Naive thymus-derived CD4-positive, alpha-beta T cell (primary cell): ENCODE measurements around the gene ATAD2B. TPM values are rescaled to one million over a fixed set of nuclear protein-coding genes. Genes with fewer than 3 reads are reported as not detected.

Source experiments
- ATAC-seq: fragments of 150-1000 bp; cut with Tn5 transposase; 2 replicates; pipeline ENCODE4 v1.10.0; 2021; ENCODE audit warnings: mild to moderate bottlenecking, moderate library complexity
- CTCF ChIA-PET: fragments of 350-600 bp; sonication (Branson Sonifier 250); formaldehyde crosslinking; loops from one replicate; lab custom pipeline; 2021; ENCODE audit warnings: antibody characterized with exemption; lab: Charles Lee
- POLR2A ChIA-PET: fragments of 350-600 bp; sonication (Branson Sonifier 250); formaldehyde crosslinking; loops from one replicate; lab custom pipeline; 2021; ENCODE audit warnings: antibody characterized with exemption, inconsistent platforms; lab: Charles Lee
- DNase-seq, 9 donors: peaks; one replicate each; pipeline versions ENCODE4 v3.0.0 to v3.0.0-alpha.2; 2020 to 2022; ENCODE audit warnings: mixed read lengths in 1 of 9
- H3K27ac ChIP-seq: one replicate; pipeline ENCODE4 v1.7.0; 2013; ENCODE audit warnings: mild to moderate bottlenecking, low read depth, low read length, moderate library complexity
- H3K27me3 ChIP-seq, 2 donors: one replicate each; pipeline ENCODE4 v1.7.0; 2013; ENCODE audit warnings: low read length in 2 of 2, mild to moderate bottlenecking in 2 of 2, moderate library complexity in 2 of 2; ENCODE audit not compliant: control insufficient read depth in 2 of 2, insufficient read depth in 2 of 2
- H3K36me3 ChIP-seq, 3 experiments: 1 replicate in 2 of 3; 2 replicates in 1 of 3; pipeline ENCODE4 v1.7.0; 2013; ENCODE audit warnings: low read length in 3 of 3, mild to moderate bottlenecking in 3 of 3, moderate library complexity in 1 of 3; ENCODE audit not compliant: insufficient read depth in 3 of 3, control insufficient read depth in 2 of 3
- H3K4me1 ChIP-seq, 2 donors: one replicate each; pipeline ENCODE4 v1.7.0; 2013; ENCODE audit warnings: low read length in 2 of 2, mild to moderate bottlenecking in 2 of 2, moderate library complexity in 1 of 2; ENCODE audit not compliant: control insufficient read depth in 2 of 2, insufficient read depth in 2 of 2
- H3K4me3 ChIP-seq: 2 replicates; pipeline ENCODE4 v1.7.0; 2013; ENCODE audit warnings: mild to moderate bottlenecking, low read length
- H3K9me3 ChIP-seq, 3 experiments: 1 replicate in 2 of 3; 2 replicates in 1 of 3; pipeline ENCODE4 v1.7.0; 2013; ENCODE audit warnings: low read length in 3 of 3; ENCODE audit not compliant: control insufficient read depth in 2 of 3
- H3K27ac Mint-ChIP-seq, 9 donors: one replicate each; pipeline ENCODE4 v1.8.0; 2020 to 2022; ENCODE audit warnings: mixed read lengths in 9 of 9, mild to moderate bottlenecking in 8 of 9, moderate library complexity in 5 of 9, inconsistent platforms in 2 of 9
- H3K27me3 Mint-ChIP-seq, 5 donors: one replicate each; pipeline ENCODE4 v1.8.0; 2021 to 2022; ENCODE audit warnings: mixed read lengths in 5 of 5, mild to moderate bottlenecking in 1 of 5
- H3K36me3 Mint-ChIP-seq, 5 donors: one replicate each; pipeline ENCODE4 v1.8.0; 2020 to 2022; ENCODE audit warnings: mixed read lengths in 5 of 5, mild to moderate bottlenecking in 3 of 5, inconsistent platforms in 1 of 5
- H3K4me1 Mint-ChIP-seq, 7 donors: one replicate each; pipeline ENCODE4 v1.8.0; 2020 to 2022; ENCODE audit warnings: mixed read lengths in 7 of 7, mild to moderate bottlenecking in 3 of 7, inconsistent platforms in 1 of 7
- H3K4me3 Mint-ChIP-seq, 10 donors: one replicate each; pipeline ENCODE4 v1.8.0; 2020 to 2022; ENCODE audit warnings: mild to moderate bottlenecking in 10 of 10, mixed read lengths in 10 of 10, moderate library complexity in 6 of 10, inconsistent platforms in 2 of 10
- H3K9me3 Mint-ChIP-seq, 11 donors: one replicate each; pipeline ENCODE4 v1.8.0; 2020 to 2022; ENCODE audit warnings: mixed read lengths in 11 of 11, mild to moderate bottlenecking in 4 of 11, inconsistent platforms in 1 of 11, moderate library complexity in 1 of 11
- intact Hi-C, 2 donors: fragments of 100-400 bp; cut with micrococcal nuclease; formaldehyde crosslinking; loops; one replicate each; pipeline ENCODE4 v1.15.1; 2023
- polyA plus RNA-seq, 2 donors: library from polyadenylated mRNA; unstranded; fragments of 300-500 nt; fragmentation: Illumina TruSeq; gene quantifications; one replicate each; pipeline ENCODE4 v1.2.3, GENCODE V29; 2021
- total RNA-seq, 6 experiments: library from RNA in 5 of 6; stranded (reverse) in 5 of 6; gene quantifications; 1 replicate in 5 of 6; 2 replicates in 1 of 6; pipeline ENCODE4 v1.2.3 and lab custom pipeline; 2021 to 2026

The ATAD2B gene
- total and polyA plus RNA-seq, 7 experiments from 2014 or later, result 10.2 to 55.8 (median 38.0) TPM

DNA sequence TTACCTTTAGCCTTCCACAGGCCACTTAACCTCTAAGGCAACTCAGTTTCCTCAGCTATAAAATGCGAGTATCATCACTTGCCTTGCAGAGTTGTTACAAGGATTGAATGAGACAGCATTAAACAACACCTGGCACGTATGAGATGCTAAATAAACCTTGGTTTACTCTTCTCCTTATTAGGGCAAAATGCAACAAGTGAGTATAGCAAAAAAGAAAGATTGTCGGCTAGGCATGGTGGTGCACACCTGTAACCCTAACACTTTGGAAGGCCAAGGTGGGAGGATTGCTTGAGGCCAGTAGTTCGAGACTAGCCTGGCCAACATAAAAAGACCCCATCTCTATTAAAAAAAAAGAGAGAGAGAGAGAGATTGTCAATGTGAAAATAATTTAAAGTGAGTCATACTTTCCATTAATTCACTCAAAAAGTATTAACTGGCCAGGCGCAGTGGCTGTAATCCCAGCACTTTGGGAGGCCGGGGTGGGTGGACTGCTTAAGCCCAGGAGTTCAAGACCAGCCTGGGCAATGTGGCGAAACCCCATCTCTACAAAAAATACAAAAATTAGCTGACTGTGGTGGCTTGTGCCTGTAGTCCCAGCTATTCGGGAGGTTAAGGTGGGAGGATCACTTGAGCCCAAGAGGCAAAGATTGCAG is 8.0 kb downstream of the ATAD2B start:
- ATAC-seq, result no peak
- POLR2A ChIA-PET, result interaction anchor here (1.1 kb wide), 1 partner anchor 9 kb away, joined by 4 read pairs; no protein-coding TSS in a partner anchor
- peak overlapping the region in 7 of 9 donors; percentile 15 to 78 (median 31) for H3K27ac Mint-ChIP-seq

GRCh38 chr2:23916727-23917405 is 10.1 kb downstream of the ATAD2B start:
- peak; percentile 61 for ATAC-seq
- CTCF ChIA-PET, result no interaction called here
- H3K27ac Mint-ChIP-seq, result peak overlapping the region in 7 of 9 donors; percentile 0 to 61 (median 48)
- H3K4me3 Mint-ChIP-seq, result peak overlapping the region in 9 of 10 donors; percentile 8 to 69 (median 38)
- Histone ChIP-seq H3K9me3 (no peaks in the 10 kb centered on the region), H3K36me3 (no peaks in the 10 kb centered on the region), H3K4me1 (peaks cover 12 to 16% of the 10 kb centered on the region in 2 donors), H3K4me3 (no peak overlapping the region), H3K27me3 (no peaks in the 10 kb centered on the region), H3K27ac (peak overlapping the region; percentile 20)
- no peaks in the 10 kb centered on the region for H3K27me3 Mint-ChIP-seq
- H3K4me1 Mint-ChIP-seq, result peaks cover 42 to 84% (median 68%) of the 10 kb centered on the region in 7 donors
- peak in 6 of 9 donors; percentile 8 to 24 (median 17) for DNase-seq
- no peaks in the 10 kb centered on the region for H3K9me3 Mint-ChIP-seq
- intact Hi-C loops, result loop anchor here in 1 of 2 donors (1.0 to 2.0 kb wide), 2 partner anchors 10 to 14 kb away; partner anchors contain the start of gene ATAD2B
- peaks cover 0 to 4% (median 4%) of the 10 kb centered on the region in 5 donors for H3K36me3 Mint-ChIP-seq
- POLR2A ChIA-PET, result no interaction called here

More for the DNA sequence above, 8.0 kb downstream of the ATAD2B start:
- peaks cover 0 to 1% (median 0%) of the 10 kb centered on the region in 5 donors for H3K36me3 Mint-ChIP-seq
- Histone ChIP-seq H3K4me3 (no peak overlapping the region), H3K27me3 (no peaks in the 10 kb centered on the region), H3K36me3 (no peaks in the 10 kb centered on the region), H3K27ac (no peak overlapping the region), H3K9me3 (no peaks in the 10 kb centered on the region), H3K4me1 (peaks cover 12 to 26% of the 10 kb centered on the region in 2 donors)
- no peaks in the 10 kb centered on the region for H3K27me3 Mint-ChIP-seq
- no peaks in the 10 kb centered on the region for H3K9me3 Mint-ChIP-seq
- H3K4me3 Mint-ChIP-seq, result peak overlapping the region in 6 of 10 donors; percentile 2 to 53 (median 43)
- no peak for DNase-seq
- CTCF ChIA-PET, result no interaction called here
- peaks cover 46 to 87% (median 78%) of the 10 kb centered on the region in 7 donors for H3K4me1 Mint-ChIP-seq
- intact Hi-C loops, result loop anchor here in 1 of 2 donors (1.0 kb wide), 1 partner anchor 7 kb away; no protein-coding TSS in a partner anchor

GRCh38 chr2:23915327-23915726 is 11.6 kb downstream of the ATAD2B start:
- ChIA-PET POLR2A (interaction anchor here (0.6 to 0.7 kb wide), 2 partner anchors 9 to 92 kb away, joined by 5 to 11 read pairs; no protein-coding TSS in a partner anchor), CTCF (no interaction called here)
- Histone ChIP-seq H3K36me3 (no peaks in the 10 kb centered on the region), H3K9me3 (no peaks in the 10 kb centered on the region), H3K27me3 (no peaks in the 10 kb centered on the region), H3K27ac (no peak overlapping the region), H3K4me3 (no peak overlapping the region), H3K4me1 (peaks cover 9 to 16% of the 10 kb centered on the region in 2 donors)
- DNase-seq (no peak), ATAC-seq (no peak)
- no peak overlapping the region for H3K4me3 Mint-ChIP-seq
- H3K27me3 Mint-ChIP-seq, result no peaks in the 10 kb centered on the region
- H3K4me1 Mint-ChIP-seq, result peaks cover 37 to 72% (median 57%) of the 10 kb centered on the region in 7 donors
- H3K27ac Mint-ChIP-seq, result no peak overlapping the region
- H3K9me3 Mint-ChIP-seq, result no peaks in the 10 kb centered on the region
- H3K36me3 Mint-ChIP-seq, result peaks cover 0 to 6% (median 4%) of the 10 kb centered on the region in 5 donors
- intact Hi-C loops, result no loop called here

DNA sequence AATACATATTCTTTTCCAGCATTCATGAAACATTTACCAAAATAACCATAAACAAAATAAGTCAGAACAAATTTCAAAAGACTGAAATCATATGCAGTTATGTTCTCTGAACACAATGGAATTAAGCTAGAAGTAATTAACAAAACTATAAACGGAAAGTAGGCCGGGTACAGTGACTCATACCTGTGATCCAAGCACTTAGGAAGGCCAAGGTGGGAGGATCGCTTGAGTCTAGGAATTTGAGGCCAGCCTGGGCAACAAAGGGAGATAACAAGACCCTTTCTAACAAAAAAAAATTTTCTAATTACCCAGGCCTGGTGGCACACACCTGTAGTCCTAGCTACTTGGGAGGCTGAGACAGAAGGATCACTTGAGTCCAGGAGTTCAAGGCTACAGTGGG is 14.9 kb downstream of the ATAD2B start:
- H3K27me3 Mint-ChIP-seq, result no peaks in the 10 kb centered on the region
- DNase-seq (no peak), ATAC-seq (no peak)
- H3K36me3 Mint-ChIP-seq, result peaks cover 0 to 10% (median 4%) of the 10 kb centered on the region in 5 donors
- no peaks in the 10 kb centered on the region for H3K9me3 ChIP-seq
- no peaks in the 10 kb centered on the region for H3K27me3 ChIP-seq
- no peak overlapping the region for H3K27ac ChIP-seq
- no peaks in the 10 kb centered on the region for H3K36me3 ChIP-seq
- ChIA-PET POLR2A (no interaction called here), CTCF (no interaction called here)
- intact Hi-C loops, result loop anchor here in 1 of 2 donors (2.0 kb wide), 1 partner anchor 15 kb away; the partner anchor contains the start of gene ATAD2B
- no peak overlapping the region for H3K4me3 ChIP-seq
- H3K27ac Mint-ChIP-seq, result peak overlapping the region in 1 of 9 donors; percentile 59
- H3K4me1 Mint-ChIP-seq, result peaks cover 19 to 53% (median 45%) of the 10 kb centered on the region in 7 donors
- peaks cover 8 to 11% of the 10 kb centered on the region in 2 donors for H3K4me1 ChIP-seq
- peaks cover 0 to 2% (median 0%) of the 10 kb centered on the region in 11 donors for H3K9me3 Mint-ChIP-seq
- H3K4me3 Mint-ChIP-seq, result no peak overlapping the region

GRCh38 chr2:23905155-23905554 is 21.8 kb downstream of the ATAD2B start:
- H3K36me3 Mint-ChIP-seq, result peaks cover 0 to 7% (median 0%) of the 10 kb centered on the region in 5 donors
- Histone ChIP-seq H3K4me3 (no peak overlapping the region), H3K27me3 (no peaks in the 10 kb centered on the region), H3K4me1 (peaks cover 0 to 3% of the 10 kb centered on the region in 2 donors), H3K27ac (no peak overlapping the region), H3K36me3 (no peaks in the 10 kb centered on the region), H3K9me3 (no peaks in the 10 kb centered on the region)
- ATAC-seq, result no peak
- ChIA-PET POLR2A (no interaction called here), CTCF (no interaction called here)
- DNase-seq, result no peak
- no peak overlapping the region for H3K27ac Mint-ChIP-seq
- H3K4me1 Mint-ChIP-seq, result peaks cover 3 to 63% (median 47%) of the 10 kb centered on the region in 7 donors
- no peaks in the 10 kb centered on the region for H3K27me3 Mint-ChIP-seq
- intact Hi-C loops, result no loop called here
- peaks cover 0 to 2% (median 0%) of the 10 kb centered on the region in 11 donors for H3K9me3 Mint-ChIP-seq
- H3K4me3 Mint-ChIP-seq, result peak overlapping the region in 1 of 10 donors; percentile 44

- Mint-ChIP-seq H3K36me3 (peaks cover 0 to 7% (median 0%) of the 10 kb centered on the region in 5 donors), H3K9me3 (peaks cover 0 to 2% (median 0%) of the 10 kb centered on the region in 11 donors), H3K27me3 (no peaks in the 10 kb centered on the region), H3K27ac (no peak overlapping the region), H3K4me1 (peaks cover 3 to 64% (median 46%) of the 10 kb centered on the region in 7 donors), H3K4me3 (peak overlapping the region in 1 of 10 donors; percentile 47)
- ATAC-seq (no peak), DNase-seq (no peak)
- Histone ChIP-seq H3K27ac (no peak overlapping the region), H3K4me3 (no peak overlapping the region), H3K36me3 (no peaks in the 10 kb centered on the region), H3K27me3 (no peaks in the 10 kb centered on the region), H3K4me1 (peaks cover 0 to 3% of the 10 kb centered on the region in 2 donors), H3K9me3 (no peaks in the 10 kb centered on the region)
- intact Hi-C loops, result no loop called here
- ChIA-PET POLR2A (no interaction called here), CTCF (no interaction called here)
Observed at GRCh38 chr2:23904692-23905091, 22.2 kb downstream of the ATAD2B start.
